ENCODE data around the gene MYO5A.
"Not testable (repeated sequence)": the region's sequence is repeated elsewhere in the genome, so short reads cannot be mapped to it uniquely, and the experiment has no call there.

GRCh38 chr15:52512869-52513268 is 15.8 kb downstream of the MYO5A start:
- TF ChIP-seq EZH2 (IDR thresholded peaks at IDR 0.05); JUND (IDR thresholded peaks at IDR 0.05); CTCF (IDR thresholded peaks at IDR 0.05 in 2 of 3, conservative IDR thresholded peaks at IDR 0.05 in 1 of 3; ENCODE audit: borderline replicate concordance in 1 of 3, insufficient read depth in 1 of 3, low read depth in 2 of 3, low read length in 2 of 3); FOSL1 (IDR thresholded peaks at IDR 0.05; ENCODE audit: low read depth); MAX (IDR thresholded peaks at IDR 0.05); ZFX (IDR thresholded peaks at IDR 0.05); POLR2A (IDR thresholded peaks at IDR 0.05; ENCODE audit: borderline replicate concordance, extremely low read depth, insufficient read depth, insufficient read length); EGR1 (IDR thresholded peaks at IDR 0.05; ENCODE audit: low read depth); SRF (IDR thresholded peaks at IDR 0.05; ENCODE audit: low read depth); RAD21 (IDR thresholded peaks at IDR 0.05; ENCODE audit: low read depth); ATF3 (IDR thresholded peaks at IDR 0.05): not testable (repeated sequence)

All from HCT116 (cell line).